Epithelial cell of proximal tubule (primary cell): ENCODE results near the gene PYM1. TPM values are rescaled to one million over a fixed set of nuclear protein-coding genes. Genes with fewer than 3 reads are reported as not detected.

ENCODE experiments used
- DNase-seq: peaks from one replicate; pipeline ENCODE4 v3.0.0-alpha.2; 2011; ENCODE audit warnings: low read depth
- H3K4me3 ChIP-seq: 2 replicates; pipeline ENCODE4 v1.5.1; 2011; ENCODE audit warnings: low read depth, mild to moderate bottlenecking, low read length
- CTCF ChIP-seq: conservative IDR thresholded peaks from 2 replicates; pipeline ENCODE4 v1.5.1; 2012; ENCODE audit warnings: low read depth, mild to moderate bottlenecking, low read length
- total RNA-seq: library from RNA; depleted of rRNA; stranded (reverse); fragments of >200 nt; gene quantifications from 2 replicates; pipeline ENCODE4 v1.2.3, GENCODE V29; 2015

Gene PYM1
- total RNA-seq, 1 donor from 2014 or later: 56.0 TPM

GRCh38 chr12:55940065-55940732 is 12.5 kb upstream of the PYM1 start:
- H3K4me3 ChIP-seq: peak overlapping the region; percentile 7
- no peak for DNase-seq
- peak; percentile 95 for TF ChIP-seq CTCF

GRCh38 chr12:55938826-55939501 is 11.3 kb upstream of the PYM1 start:
- DNase-seq: no peak
- H3K4me3 ChIP-seq: no peak overlapping the region
- TF ChIP-seq CTCF: no peak

GRCh38 chr12:55937981-55938380 is 10.3 kb upstream of the PYM1 start:
- no peak for TF ChIP-seq CTCF
- H3K4me3 ChIP-seq: no peak overlapping the region
- no peak for DNase-seq

GRCh38 chr12:55935738-55936151 is 8.1 kb upstream of the PYM1 start:
- no peak overlapping the region for H3K4me3 ChIP-seq
- no peak for DNase-seq
- TF ChIP-seq CTCF: no peak

GRCh38 chr12:55934773-55935172 is 7.1 kb upstream of the PYM1 start:
- TF ChIP-seq CTCF: no peak
- no peak overlapping the region for H3K4me3 ChIP-seq
- DNase-seq: no peak

GRCh38 chr12:55933799-55934742 is 6.4 kb upstream of the PYM1 start:
- TF ChIP-seq CTCF: no peak
- no peak overlapping the region for H3K4me3 ChIP-seq
- DNase-seq: no peak
